Neuron (in vitro differentiated cells): ENCODE results near the gene SPINDOC.

ENCODE experiments used
- H2AFZ ChIP-seq: one replicate; pipeline ENCODE4 v1.6.1; 2013; ENCODE audit warnings: low read depth, mild to moderate bottlenecking, inconsistent platforms, low read length, moderate library complexity
- H3K27me3 ChIP-seq: one replicate; pipeline ENCODE4 v1.6.1; 2013; ENCODE audit warnings: low read length; ENCODE audit not compliant: insufficient read depth
- H3K36me3 ChIP-seq: one replicate; pipeline ENCODE4 v1.6.1; 2013; ENCODE audit warnings: low read length; ENCODE audit not compliant: insufficient read depth
- H3K4me1 ChIP-seq: one replicate; pipeline ENCODE4 v1.6.1; 2013; ENCODE audit warnings: low read length; ENCODE audit not compliant: insufficient read depth
- H3K4me3 ChIP-seq: 2 replicates; pipeline ENCODE4 v1.5.1; 2013; ENCODE audit warnings: mild to moderate bottlenecking, low read length, moderate library complexity
- H3K9me3 ChIP-seq: one replicate; pipeline ENCODE4 v1.6.1; 2013; ENCODE audit warnings: low read length

Gene SPINDOC

DNA sequence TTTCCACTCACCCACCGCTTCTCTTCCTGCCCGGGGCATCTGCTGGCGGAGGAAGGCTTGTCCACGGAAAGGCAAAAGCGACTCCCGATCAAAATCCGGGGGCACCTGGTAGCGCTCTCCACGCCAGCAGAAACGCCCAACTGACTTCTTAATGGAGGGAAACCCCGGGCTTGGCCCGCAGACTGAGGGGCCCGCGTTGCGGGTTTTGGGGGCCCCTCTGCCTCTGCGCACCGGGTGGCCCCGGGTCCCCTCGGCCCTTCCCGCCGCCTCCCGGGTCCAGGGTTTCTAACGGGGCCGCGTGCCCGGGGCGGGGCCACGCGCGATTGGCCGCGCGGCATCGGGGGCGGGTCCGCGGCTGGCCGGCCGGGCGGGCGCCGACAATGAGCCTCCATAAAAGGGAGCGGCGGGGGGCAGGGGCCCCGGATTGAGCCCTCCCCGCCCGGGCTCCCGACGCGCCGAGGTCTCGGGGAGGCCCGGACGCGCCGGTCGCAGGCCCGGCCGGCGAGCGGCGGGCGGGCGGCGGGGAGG is at the start of gene SPINDOC:
SPINDOC (plus strand) TSS at position 422 of the 528 bp plus-strand sequence. CDS start 231 bp downstream, outside the sequence.
- H3K27me3 ChIP-seq, result no peaks in the 10 kb centered on the region
- H3K36me3 ChIP-seq, result peaks cover 19% of the 10 kb centered on the region
- no peaks in the 10 kb centered on the region for H3K9me3 ChIP-seq
- peak within 1 kb of the TSS; percentile 99 for H2AFZ ChIP-seq
- peak within 1 kb of the TSS; percentile 99 for H3K4me3 ChIP-seq
- H3K4me1 ChIP-seq, result peaks cover 24% of the 10 kb centered on the region

DNA sequence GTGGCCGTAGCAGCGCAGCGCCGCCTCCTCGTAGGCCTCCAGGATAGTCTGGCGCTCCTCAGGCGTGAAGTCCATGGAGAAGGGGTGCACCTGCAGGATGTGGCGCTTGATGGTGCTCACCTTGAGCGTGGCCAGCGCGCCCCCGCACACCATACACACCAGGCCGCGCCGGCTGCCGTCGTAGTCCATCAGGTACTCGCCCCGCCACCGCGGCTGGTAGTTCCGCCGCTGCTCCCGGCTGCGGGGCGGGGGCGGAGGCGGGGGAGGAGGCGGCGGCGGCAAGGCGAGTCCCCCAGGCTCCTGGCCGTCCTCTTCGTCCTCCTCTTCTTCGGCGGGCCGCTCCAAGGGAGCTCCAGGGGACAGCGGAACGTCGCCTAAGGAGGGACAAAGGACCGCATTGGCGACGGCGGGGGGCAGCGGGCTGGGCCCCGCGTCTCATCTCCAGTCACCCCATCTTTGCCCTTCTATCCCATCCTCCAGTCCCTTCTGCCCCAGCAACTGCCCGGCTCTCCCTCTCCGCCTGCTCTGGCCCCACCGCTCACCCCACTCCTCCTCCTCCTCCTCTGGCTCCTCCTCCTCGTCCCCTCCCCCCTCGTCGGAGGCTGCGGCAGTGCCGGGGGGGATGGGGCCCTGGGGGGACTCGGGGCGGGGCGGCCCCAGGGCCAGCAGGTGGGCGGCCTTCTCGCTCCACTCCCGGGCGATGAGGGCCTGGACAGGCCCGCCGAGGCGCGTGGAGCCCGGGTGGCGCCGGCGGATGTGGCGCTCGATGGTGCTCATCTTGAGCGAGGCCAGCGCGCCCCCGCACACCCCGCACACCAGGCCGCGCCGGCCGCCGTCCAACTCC is 49.5 kb upstream of the SPINDOC start:
- peaks cover 56% of the 10 kb centered on the region for H3K36me3 ChIP-seq
- no peak overlapping the region for H3K4me3 ChIP-seq
- H2AFZ ChIP-seq, result no peak overlapping the region
- H3K9me3 ChIP-seq, result no peaks in the 10 kb centered on the region
- peaks cover 42% of the 10 kb centered on the region for H3K4me1 ChIP-seq
- H3K27me3 ChIP-seq, result no peaks in the 10 kb centered on the region

DNA sequence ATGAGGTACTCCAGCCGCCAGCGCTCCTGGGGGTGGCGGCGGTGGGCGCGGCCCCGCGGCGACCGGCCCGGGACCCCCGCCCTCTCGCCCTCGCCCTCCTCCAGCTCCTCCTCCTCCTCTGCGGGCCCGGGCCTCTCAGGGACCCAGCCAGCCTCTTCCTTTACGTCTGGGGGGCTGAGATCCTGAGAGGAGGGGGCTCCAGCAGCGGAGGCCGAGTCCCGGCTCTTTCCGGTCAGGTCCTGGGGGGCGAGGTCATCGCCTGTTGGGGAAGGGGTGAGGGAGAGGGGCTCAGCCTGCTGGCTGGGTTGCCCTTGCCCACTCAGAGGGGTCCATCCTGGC is 48.9 kb upstream of the SPINDOC start:
- Histone ChIP-seq H3K4me1 (peaks cover 42% of the 10 kb centered on the region), H3K36me3 (peaks cover 55% of the 10 kb centered on the region), H3K9me3 (no peaks in the 10 kb centered on the region), H3K27me3 (no peaks in the 10 kb centered on the region), H3K4me3 (no peak overlapping the region), H2AFZ (no peak overlapping the region)

- H3K4me1 ChIP-seq, result peaks cover 43% of the 10 kb centered on the region
- H3K36me3 ChIP-seq, result peaks cover 52% of the 10 kb centered on the region
- no peak overlapping the region for H3K4me3 ChIP-seq
- H3K9me3 ChIP-seq, result no peaks in the 10 kb centered on the region
- no peak overlapping the region for H2AFZ ChIP-seq
- H3K27me3 ChIP-seq, result no peaks in the 10 kb centered on the region
These were observed 48.3 kb upstream of the SPINDOC start for GRCh38 chr11:63764679-63765647.

GRCh38 chr11:63765688-63766241 is 47.5 kb upstream of the SPINDOC start:
- no peak overlapping the region for H3K4me3 ChIP-seq
- peaks cover 44% of the 10 kb centered on the region for H3K4me1 ChIP-seq
- H3K27me3 ChIP-seq, result no peaks in the 10 kb centered on the region

GRCh38 chr11:63766531-63767235 is 46.6 kb upstream of the SPINDOC start:
- H3K4me1 ChIP-seq, result peaks cover 36% of the 10 kb centered on the region

More at GRCh38 chr11:63765688-63766241, 47.5 kb upstream of the SPINDOC start:
- no peak overlapping the region for H2AFZ ChIP-seq
- peaks cover 45% of the 10 kb centered on the region for H3K36me3 ChIP-seq
- H3K9me3 ChIP-seq, result no peaks in the 10 kb centered on the region

GRCh38 chr11:63767267-63767564 is 46.0 kb upstream of the SPINDOC start:
- H3K4me3 ChIP-seq, result peak overlapping the region; percentile 97
- H3K36me3 ChIP-seq, result peaks cover 33% of the 10 kb centered on the region
- no peaks in the 10 kb centered on the region for H3K27me3 ChIP-seq
- no peak overlapping the region for H2AFZ ChIP-seq
- H3K9me3 ChIP-seq, result no peaks in the 10 kb centered on the region
- H3K4me1 ChIP-seq, result peaks cover 31% of the 10 kb centered on the region

More at GRCh38 chr11:63766531-63767235, 46.6 kb upstream of the SPINDOC start:
- Histone ChIP-seq H3K36me3 (peaks cover 36% of the 10 kb centered on the region), H2AFZ (no peak overlapping the region), H3K4me3 (peak overlapping the region; percentile 97), H3K27me3 (no peaks in the 10 kb centered on the region), H3K9me3 (no peaks in the 10 kb centered on the region)

DNA sequence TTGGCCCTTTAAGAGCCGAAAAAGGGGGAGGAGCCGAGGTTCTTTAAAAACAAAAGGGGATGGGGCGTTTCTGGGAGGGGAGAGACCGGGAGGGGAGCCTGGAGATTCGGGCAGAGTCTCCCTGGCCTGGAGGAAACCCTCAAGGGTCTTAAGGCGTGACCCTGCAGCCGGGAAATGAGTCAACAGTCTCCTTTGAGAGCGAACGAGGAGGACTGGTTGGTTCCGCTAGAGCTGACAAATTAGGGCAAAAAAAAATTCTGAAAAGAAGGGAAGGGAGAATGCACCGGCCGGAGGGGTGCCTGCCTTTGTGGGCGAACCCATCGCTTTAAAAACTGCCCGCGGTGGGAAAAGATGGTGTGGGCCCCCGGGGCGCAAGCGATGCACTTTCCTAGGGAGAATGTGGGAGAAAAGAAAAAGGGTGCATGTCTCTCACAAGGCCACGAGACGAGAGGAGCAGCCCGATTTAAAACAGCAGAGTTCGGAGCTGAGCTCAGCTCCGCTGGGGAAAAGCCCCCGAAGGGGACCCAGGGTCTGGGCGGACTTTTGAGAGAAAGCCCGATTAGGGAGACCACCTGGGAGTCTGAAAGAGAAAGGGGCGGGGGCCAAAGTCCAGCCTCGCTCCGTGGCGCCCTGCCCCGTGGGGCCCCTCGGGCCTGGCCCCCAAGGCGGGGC is 45.6 kb upstream of the SPINDOC start:
- Histone ChIP-seq H2AFZ (no peak overlapping the region), H3K36me3 (peaks cover 29% of the 10 kb centered on the region), H3K27me3 (no peaks in the 10 kb centered on the region), H3K4me3 (peak overlapping the region; percentile 97), H3K4me1 (peaks cover 28% of the 10 kb centered on the region), H3K9me3 (no peaks in the 10 kb centered on the region)

GRCh38 chr11:63768237-63769041 is 44.8 kb upstream of the SPINDOC start, which contains the start of gene ZFTA:
TSS of gene ZFTA (minus strand) at chr11:63768775. CDS start at chr11:63768622, 153 bp downstream.
- no peaks in the 10 kb centered on the region for H3K27me3 ChIP-seq
- peak within 1 kb of the TSS; percentile 55 for H2AFZ ChIP-seq
- H3K4me3 ChIP-seq, result peak within 1 kb of the TSS; percentile 97
- H3K36me3 ChIP-seq, result peaks cover 23% of the 10 kb centered on the region
- H3K4me1 ChIP-seq, result peaks cover 28% of the 10 kb centered on the region
- H3K9me3 ChIP-seq, result no peaks in the 10 kb centered on the region

DNA sequence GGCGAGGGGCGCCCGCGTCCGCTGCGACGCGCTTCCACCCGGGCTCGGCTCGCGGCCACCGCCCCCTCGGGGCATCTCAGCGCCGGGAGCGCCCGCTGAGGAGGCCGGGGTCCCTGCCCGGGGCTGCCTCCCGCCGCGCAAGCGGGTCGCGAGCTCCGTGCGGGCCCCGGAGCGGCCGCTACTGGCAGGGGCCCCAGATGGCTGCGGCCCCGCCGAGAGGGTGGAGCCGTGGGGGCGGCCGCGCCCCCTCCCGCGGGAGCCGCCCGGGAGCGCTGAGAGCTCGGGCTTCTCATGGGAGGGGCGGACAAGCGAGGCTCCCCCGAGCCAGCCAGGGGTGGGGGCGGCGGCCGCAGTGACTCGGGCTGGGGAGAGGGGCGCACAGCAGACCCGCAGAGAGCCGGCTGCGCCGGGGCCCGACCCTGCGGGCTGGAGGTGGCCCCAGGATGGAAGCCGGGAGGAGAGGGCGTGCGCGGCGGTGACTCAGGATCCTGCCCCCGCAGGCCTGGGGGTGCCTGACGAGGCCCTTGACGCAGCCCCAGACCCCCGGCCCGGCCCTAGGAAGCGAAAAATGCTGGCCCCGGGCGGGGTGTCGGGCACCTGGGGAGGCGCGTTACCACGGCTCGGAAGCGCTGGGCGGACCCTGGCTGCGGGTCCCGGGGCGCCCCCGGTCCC is 44.1 kb upstream of the SPINDOC start:
- peaks cover 17% of the 10 kb centered on the region for H3K36me3 ChIP-seq
- peak overlapping the region; percentile 55 for H2AFZ ChIP-seq
- H3K4me1 ChIP-seq, result peaks cover 28% of the 10 kb centered on the region
- no peaks in the 10 kb centered on the region for H3K9me3 ChIP-seq
- H3K27me3 ChIP-seq, result no peaks in the 10 kb centered on the region
- peak overlapping the region; percentile 97 for H3K4me3 ChIP-seq
